Stimulated activated CD8-positive, alpha-beta memory T cell treated with anti-CD3 and anti-CD28 coated beads, Interleukin-15, amount 100 ng/mL, for 48 hours (primary cell): Measurements from ENCODE around the gene FAM193A.
"Not testable (repeated sequence)": the region's sequence is repeated elsewhere in the genome, so short reads cannot be mapped to it uniquely, and the experiment has no call there.

Experiments
- DNase-seq, 2 donors: peaks; one replicate each; pipeline ENCODE4 v3.0.0-alpha.2; 2020; ENCODE audit warnings: low read depth in 2 of 2

FAM193A gene

GRCh38 chr4:2536193-2537010 is at the start of gene FAM193A:
TSS of gene FAM193A (plus strand) at chr4:2536647. CDS start at chr4:2536916, 269 bp downstream.
- peak; percentile 100 for DNase-seq

- no peak for DNase-seq
Measured at GRCh38 chr4:2486981-2487380, 49.5 kb upstream of the FAM193A start.

GRCh38 chr4:2487632-2488031 is 48.8 kb upstream of the FAM193A start:
- no peak for DNase-seq

GRCh38 chr4:2489081-2489805 is 47.2 kb upstream of the FAM193A start:
- no peak for DNase-seq

- DNase-seq: no peak
Measured at GRCh38 chr4:2489841-2490552, 46.5 kb upstream of the FAM193A start.

GRCh38 chr4:2492970-2493369 is 43.5 kb upstream of the FAM193A start:
- no peak for DNase-seq

- DNase-seq: no peak
Measured at GRCh38 chr4:2494992-2495391, 41.5 kb upstream of the FAM193A start.

- DNase-seq: no peak
Measured at GRCh38 chr4:2497324-2497723, 39.1 kb upstream of the FAM193A start.

GRCh38 chr4:2497931-2498330 is 38.5 kb upstream of the FAM193A start:
- no peak for DNase-seq

GRCh38 chr4:2500547-2500946 is 35.9 kb upstream of the FAM193A start:
- no peak for DNase-seq

GRCh38 chr4:2501034-2501594 is 35.3 kb upstream of the FAM193A start:
- DNase-seq: no peak

GRCh38 chr4:2503809-2504208 is 32.6 kb upstream of the FAM193A start:
- no peak for DNase-seq

GRCh38 chr4:2507259-2507658 is 29.2 kb upstream of the FAM193A start:
- DNase-seq: no peak

- no peak for DNase-seq
Measured at GRCh38 chr4:2507855-2508254, 28.6 kb upstream of the FAM193A start.

- no peak for DNase-seq
Measured at GRCh38 chr4:2510351-2511259, 25.8 kb upstream of the FAM193A start.

- no peak for DNase-seq
Measured at GRCh38 chr4:2511645-2512131, 24.8 kb upstream of the FAM193A start.

- DNase-seq: no peak
Measured at GRCh38 chr4:2512396-2513135, 23.9 kb upstream of the FAM193A start.

- DNase-seq: not testable (repeated sequence)
Measured at GRCh38 chr4:2514193-2514592, 22.3 kb upstream of the FAM193A start.

GRCh38 chr4:2514944-2515343 is 21.5 kb upstream of the FAM193A start:
- not testable (repeated sequence) for DNase-seq
